RWPE1 (cell line): ENCODE results near the gene KCNJ3.

Experiments
- CTCF ChIA-PET: fragments of 350-600 bp; sonication (Branson Sonifier 250); formaldehyde crosslinking; extraction: SDS; loops from one replicate; lab custom pipeline; 2021; lab: Yijun Ruan, JAX
- POLR2A ChIA-PET: fragments of 400-600 bp; formaldehyde crosslinking; extraction: SDS; loops from one replicate; lab custom pipeline; 2020; ENCODE audit warnings: antibody characterized with exemption; ENCODE audit not compliant: low non-redundant PET; lab: Yijun Ruan, JAX
- DNase-seq: peaks from one replicate; pipeline ENCODE4 v3.0.0; 2012; ENCODE audit warnings: low spot score
- H3K27ac ChIP-seq: fragments of 450-650 bp; 2 replicates; pipeline ENCODE4 v1.5.1; 2017
- TF ChIP-seq, protein P1 (sequence below): fragments of 450-650 bp; conservative IDR thresholded peaks from 2 replicates; pipeline ENCODE4 v1.5.1; 2017; ENCODE audit warnings: low read depth, mild to moderate bottlenecking

KCNJ3 gene

GRCh38 chr2:154677401-154677800, 21.1 kb upstream of the KCNJ3 start:
- POLR2A ChIA-PET = no interaction called here
- CTCF ChIA-PET = no interaction called here
- TF ChIP-seq, protein P1, sequence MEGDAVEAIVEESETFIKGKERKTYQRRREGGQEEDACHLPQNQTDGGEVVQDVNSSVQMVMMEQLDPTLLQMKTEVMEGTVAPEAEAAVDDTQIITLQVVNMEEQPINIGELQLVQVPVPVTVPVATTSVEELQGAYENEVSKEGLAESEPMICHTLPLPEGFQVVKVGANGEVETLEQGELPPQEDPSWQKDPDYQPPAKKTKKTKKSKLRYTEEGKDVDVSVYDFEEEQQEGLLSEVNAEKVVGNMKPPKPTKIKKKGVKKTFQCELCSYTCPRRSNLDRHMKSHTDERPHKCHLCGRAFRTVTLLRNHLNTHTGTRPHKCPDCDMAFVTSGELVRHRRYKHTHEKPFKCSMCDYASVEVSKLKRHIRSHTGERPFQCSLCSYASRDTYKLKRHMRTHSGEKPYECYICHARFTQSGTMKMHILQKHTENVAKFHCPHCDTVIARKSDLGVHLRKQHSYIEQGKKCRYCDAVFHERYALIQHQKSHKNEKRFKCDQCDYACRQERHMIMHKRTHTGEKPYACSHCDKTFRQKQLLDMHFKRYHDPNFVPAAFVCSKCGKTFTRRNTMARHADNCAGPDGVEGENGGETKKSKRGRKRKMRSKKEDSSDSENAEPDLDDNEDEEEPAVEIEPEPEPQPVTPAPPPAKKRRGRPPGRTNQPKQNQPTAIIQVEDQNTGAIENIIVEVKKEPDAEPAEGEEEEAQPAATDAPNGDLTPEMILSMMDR = no peak
- DNase-seq = no peak
- no peak overlapping the region for H3K27ac ChIP-seq

- DNase-seq = no peak
- no peak overlapping the region for H3K27ac ChIP-seq
- TF ChIP-seq, protein P1 = no peak
- CTCF ChIA-PET = interaction anchor here (0.7 kb wide), 1 partner anchor 1534 kb away, joined by 7 read pairs; no protein-coding TSS in a partner anchor
- POLR2A ChIA-PET = no interaction called here
Observed at GRCh38 chr2:154681741-154682140, 16.8 kb upstream of the KCNJ3 start.

DNA sequence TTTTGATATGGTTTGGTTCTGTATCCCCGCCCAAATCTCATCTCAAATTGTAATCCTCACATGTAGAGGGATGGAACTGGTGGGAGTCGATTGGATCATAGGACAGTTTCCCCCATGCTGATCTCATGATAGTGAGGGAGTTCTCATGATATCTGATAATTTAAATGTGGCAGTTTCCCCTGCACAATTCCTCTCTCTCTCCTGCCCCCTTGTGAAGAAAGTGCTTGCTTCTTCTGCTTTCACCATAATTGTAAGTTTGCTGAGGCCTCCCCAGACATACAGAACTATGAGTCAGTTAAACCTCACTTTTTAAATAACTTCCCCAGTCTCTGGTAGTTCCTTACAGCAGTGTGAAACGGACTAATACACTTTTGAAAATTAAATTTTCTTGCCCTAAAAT, 12.3 kb upstream of the KCNJ3 start:
- ChIA-PET CTCF (interaction anchor here (1.4 kb wide), 1 partner anchor 11 kb away, joined by 5 read pairs; no protein-coding TSS in a partner anchor), POLR2A (no interaction called here)
- DNase-seq = no peak
- no peak overlapping the region for H3K27ac ChIP-seq
- TF ChIP-seq, protein P1 = no peak

GRCh38 chr2:154688373-154688772, 10.1 kb upstream of the KCNJ3 start:
- DNase-seq = no peak
- TF ChIP-seq, protein P1 = no peak
- H3K27ac ChIP-seq = no peak overlapping the region
- POLR2A ChIA-PET = no interaction called here
- CTCF ChIA-PET = interaction anchor here (0.6 kb wide), 1 partner anchor 38 kb away, joined by 5 read pairs; no protein-coding TSS in a partner anchor

GRCh38 chr2:154689158-154689557, 9.3 kb upstream of the KCNJ3 start:
- TF ChIP-seq, protein P1 = no peak
- H3K27ac ChIP-seq = no peak overlapping the region
- ChIA-PET POLR2A (no interaction called here), CTCF (no interaction called here)
- no peak for DNase-seq

- ChIA-PET CTCF (interaction anchor here (0.6 kb wide), 1 partner anchor 37 kb away, joined by 3 read pairs; no protein-coding TSS in a partner anchor), POLR2A (no interaction called here)
- TF ChIP-seq, protein P1 = no peak
- H3K27ac ChIP-seq = no peak overlapping the region
- DNase-seq = no peak
Observed at GRCh38 chr2:154692927-154693326, 5.6 kb upstream of the KCNJ3 start.
